Measurements from ENCODE around the gene ZSWIM8.

DNA sequence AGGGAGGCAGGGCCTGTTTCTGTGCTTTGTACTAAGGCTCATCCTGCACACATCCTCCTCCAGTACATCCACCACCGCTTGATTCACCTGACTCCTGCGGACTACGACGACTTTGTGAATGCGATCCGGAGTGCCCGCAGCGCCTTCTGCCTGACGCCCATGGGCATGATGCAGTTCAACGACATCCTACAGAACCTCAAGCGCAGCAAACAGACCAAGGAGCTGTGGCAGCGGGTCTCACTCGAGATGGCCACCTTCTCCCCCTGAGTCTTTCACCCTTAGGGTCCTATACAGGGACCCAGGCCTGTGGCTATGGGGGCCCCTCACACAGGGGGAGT lies 15.8 kb downstream of the ZSWIM8 start:
- TF ChIP-seq, protein P1, sequence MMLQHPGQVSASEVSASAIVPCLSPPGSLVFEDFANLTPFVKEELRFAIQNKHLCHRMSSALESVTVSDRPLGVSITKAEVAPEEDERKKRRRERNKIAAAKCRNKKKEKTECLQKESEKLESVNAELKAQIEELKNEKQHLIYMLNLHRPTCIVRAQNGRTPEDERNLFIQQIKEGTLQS (CRISPR knock-in tag; conservative IDR thresholded peaks at IDR 0.05), result no peak
- TF ChIP-seq FOXJ3 (CRISPR knock-in tag; IDR thresholded peaks at IDR 0.05; ENCODE audit: borderline replicate concordance), result no peak
- TF ChIP-seq TEAD4 (CRISPR knock-in tag; IDR thresholded peaks at IDR 0.05), result no peak
- TF ChIP-seq ELF4 (CRISPR knock-in tag; IDR thresholded peaks at IDR 0.05; ENCODE audit: low read depth), result no peak
- TF ChIP-seq, protein P2, sequence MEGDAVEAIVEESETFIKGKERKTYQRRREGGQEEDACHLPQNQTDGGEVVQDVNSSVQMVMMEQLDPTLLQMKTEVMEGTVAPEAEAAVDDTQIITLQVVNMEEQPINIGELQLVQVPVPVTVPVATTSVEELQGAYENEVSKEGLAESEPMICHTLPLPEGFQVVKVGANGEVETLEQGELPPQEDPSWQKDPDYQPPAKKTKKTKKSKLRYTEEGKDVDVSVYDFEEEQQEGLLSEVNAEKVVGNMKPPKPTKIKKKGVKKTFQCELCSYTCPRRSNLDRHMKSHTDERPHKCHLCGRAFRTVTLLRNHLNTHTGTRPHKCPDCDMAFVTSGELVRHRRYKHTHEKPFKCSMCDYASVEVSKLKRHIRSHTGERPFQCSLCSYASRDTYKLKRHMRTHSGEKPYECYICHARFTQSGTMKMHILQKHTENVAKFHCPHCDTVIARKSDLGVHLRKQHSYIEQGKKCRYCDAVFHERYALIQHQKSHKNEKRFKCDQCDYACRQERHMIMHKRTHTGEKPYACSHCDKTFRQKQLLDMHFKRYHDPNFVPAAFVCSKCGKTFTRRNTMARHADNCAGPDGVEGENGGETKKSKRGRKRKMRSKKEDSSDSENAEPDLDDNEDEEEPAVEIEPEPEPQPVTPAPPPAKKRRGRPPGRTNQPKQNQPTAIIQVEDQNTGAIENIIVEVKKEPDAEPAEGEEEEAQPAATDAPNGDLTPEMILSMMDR (IDR thresholded peaks at IDR 0.05), result no peak
- no peak for TF ChIP-seq KAT7 (CRISPR knock-in tag; IDR thresholded peaks at IDR 0.05; ENCODE audit: borderline replicate concordance)
- no peak for TF ChIP-seq CBFB (CRISPR knock-in tag; IDR thresholded peaks at IDR 0.05; ENCODE audit: low read depth)
- TF ChIP-seq, protein P3, sequence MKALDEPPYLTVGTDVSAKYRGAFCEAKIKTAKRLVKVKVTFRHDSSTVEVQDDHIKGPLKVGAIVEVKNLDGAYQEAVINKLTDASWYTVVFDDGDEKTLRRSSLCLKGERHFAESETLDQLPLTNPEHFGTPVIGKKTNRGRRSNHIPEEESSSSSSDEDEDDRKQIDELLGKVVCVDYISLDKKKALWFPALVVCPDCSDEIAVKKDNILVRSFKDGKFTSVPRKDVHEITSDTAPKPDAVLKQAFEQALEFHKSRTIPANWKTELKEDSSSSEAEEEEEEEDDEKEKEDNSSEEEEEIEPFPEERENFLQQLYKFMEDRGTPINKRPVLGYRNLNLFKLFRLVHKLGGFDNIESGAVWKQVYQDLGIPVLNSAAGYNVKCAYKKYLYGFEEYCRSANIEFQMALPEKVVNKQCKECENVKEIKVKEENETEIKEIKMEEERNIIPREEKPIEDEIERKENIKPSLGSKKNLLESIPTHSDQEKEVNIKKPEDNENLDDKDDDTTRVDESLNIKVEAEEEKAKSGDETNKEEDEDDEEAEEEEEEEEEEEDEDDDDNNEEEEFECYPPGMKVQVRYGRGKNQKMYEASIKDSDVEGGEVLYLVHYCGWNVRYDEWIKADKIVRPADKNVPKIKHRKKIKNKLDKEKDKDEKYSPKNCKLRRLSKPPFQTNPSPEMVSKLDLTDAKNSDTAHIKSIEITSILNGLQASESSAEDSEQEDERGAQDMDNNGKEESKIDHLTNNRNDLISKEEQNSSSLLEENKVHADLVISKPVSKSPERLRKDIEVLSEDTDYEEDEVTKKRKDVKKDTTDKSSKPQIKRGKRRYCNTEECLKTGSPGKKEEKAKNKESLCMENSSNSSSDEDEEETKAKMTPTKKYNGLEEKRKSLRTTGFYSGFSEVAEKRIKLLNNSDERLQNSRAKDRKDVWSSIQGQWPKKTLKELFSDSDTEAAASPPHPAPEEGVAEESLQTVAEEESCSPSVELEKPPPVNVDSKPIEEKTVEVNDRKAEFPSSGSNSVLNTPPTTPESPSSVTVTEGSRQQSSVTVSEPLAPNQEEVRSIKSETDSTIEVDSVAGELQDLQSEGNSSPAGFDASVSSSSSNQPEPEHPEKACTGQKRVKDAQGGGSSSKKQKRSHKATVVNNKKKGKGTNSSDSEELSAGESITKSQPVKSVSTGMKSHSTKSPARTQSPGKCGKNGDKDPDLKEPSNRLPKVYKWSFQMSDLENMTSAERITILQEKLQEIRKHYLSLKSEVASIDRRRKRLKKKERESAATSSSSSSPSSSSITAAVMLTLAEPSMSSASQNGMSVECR (CRISPR knock-in tag; IDR thresholded peaks at IDR 0.05; ENCODE audit: borderline replicate concordance), result no peak

All from WTC11 (cell line).